Endodermal cell (in vitro differentiated cells): ENCODE results near the gene SLC2A1. TPM values are rescaled to one million over a fixed set of nuclear protein-coding genes. Genes with fewer than 3 reads are reported as not detected.

Experiments used
- DNase-seq: peaks from one replicate; pipeline ENCODE4 v3.0.0-alpha.2; 2017
- H3K27ac ChIP-seq: 2 replicates; pipeline ENCODE4 v1.5.1; 2013; ENCODE audit warnings: mild to moderate bottlenecking, low read depth, low read length, moderate library complexity
- H3K27me3 ChIP-seq: 2 replicates; pipeline ENCODE4 v1.6.1; 2013; ENCODE audit warnings: mild to moderate bottlenecking, low read length, moderate library complexity; ENCODE audit not compliant: insufficient read depth, control insufficient read depth, poor library complexity, severe bottlenecking
- H3K36me3 ChIP-seq: 2 replicates; pipeline ENCODE4 v1.7.0; 2013; ENCODE audit warnings: mild to moderate bottlenecking, low read length, moderate library complexity; ENCODE audit not compliant: control insufficient read depth, insufficient read depth
- H3K4me1 ChIP-seq: one replicate; pipeline ENCODE4 v1.7.0; 2013; ENCODE audit warnings: low read length; ENCODE audit not compliant: control insufficient read depth, insufficient read depth
- H3K4me3 ChIP-seq: 2 replicates; pipeline ENCODE4 v1.5.1; 2013; ENCODE audit warnings: mild to moderate bottlenecking, low read length, moderate library complexity
- H3K9ac ChIP-seq: 2 replicates; pipeline ENCODE4 v1.6.1; 2013; ENCODE audit warnings: mild to moderate bottlenecking, low read length, moderate library complexity; ENCODE audit not compliant: poor library complexity, severe bottlenecking; ENCODE audit errors: extremely low read depth
- H3K9me3 ChIP-seq: 2 replicates; pipeline ENCODE4 v1.6.1; 2013; ENCODE audit warnings: mild to moderate bottlenecking, low read length, moderate library complexity; ENCODE audit not compliant: control insufficient read depth
- H3K27ac Mint-ChIP-seq: 2 replicates; pipeline ENCODE4 v1.8.0; 2020; ENCODE audit warnings: mixed read lengths
- H3K27me3 Mint-ChIP-seq: 2 replicates; pipeline ENCODE4 v1.8.0; 2021; ENCODE audit warnings: mild to moderate bottlenecking, mixed read lengths; ENCODE audit not compliant: insufficient read depth
- H3K36me3 Mint-ChIP-seq: 2 replicates; pipeline ENCODE4 v1.8.0; 2020; ENCODE audit warnings: low read depth, mixed read lengths
- H3K4me1 Mint-ChIP-seq: 2 replicates; pipeline ENCODE4 v1.8.0; 2020; ENCODE audit warnings: mixed read lengths
- H3K4me3 Mint-ChIP-seq: 2 replicates; pipeline ENCODE4 v1.8.0; 2020; ENCODE audit warnings: mild to moderate bottlenecking, moderate library complexity, mixed read lengths
- H3K9me3 Mint-ChIP-seq: 2 replicates; pipeline ENCODE4 v1.8.0; 2020; ENCODE audit warnings: mild to moderate bottlenecking, mixed read lengths
- CTCF ChIP-seq: fragments of 200-600 bp; sonication (generic); conservative IDR thresholded peaks from 2 replicates; pipeline ENCODE4 v1.5.0; 2021; ENCODE audit warnings: antibody characterized with exemption, mild to moderate bottlenecking
- WGBS, 2 experiments: methylation state at CpG; one replicate each; pipeline versions ENCODE4 v1.1.5 to v1.1.7; 2013; ENCODE audit warnings: missing lambda C conversion rate in 2 of 2, mixed read lengths in 1 of 2; ENCODE audit not compliant: insufficient coverage in 1 of 2, insufficient read length in 1 of 2; 5-methylcytosine and 5-hydroxymethylcytosine counted together
- total RNA-seq, 2 donors: library from RNA; stranded (reverse); fragmentation: NEBNext Ultra II Directional in 1 of 2; extraction: Animal tissue kit (Norgen Biotek cat#: 25700) in 1 of 2; gene quantifications; 2 replicates in 1 of 2; 3 replicates in 1 of 2; pipeline ENCODE4 v1.2.1, GENCODE V29; 2021

Gene SLC2A1
- total RNA-seq, 2 donors from 2014 or later = 42.5 to 69.7 TPM

- Mint-ChIP-seq H3K27me3 (no peaks in the 10 kb centered on the region), H3K9me3 (no peaks in the 10 kb centered on the region), H3K4me1 (peaks cover 15% of the 10 kb centered on the region), H3K4me3 (peak overlapping the region; percentile 77), H3K36me3 (peaks cover 32% of the 10 kb centered on the region), H3K27ac (peak overlapping the region; percentile 94)
- Histone ChIP-seq H3K36me3 (peaks cover 30% of the 10 kb centered on the region), H3K4me3 (peak overlapping the region; percentile 88), H3K27ac (peak overlapping the region; percentile 67), H3K9me3 (no peaks in the 10 kb centered on the region), H3K4me1 (peaks cover 3% of the 10 kb centered on the region), H3K27me3 (no peaks in the 10 kb centered on the region), H3K9ac (peak overlapping the region; percentile 64)
- peak; percentile 98 for DNase-seq
- 0 to 1% methylated on average over 31 to 59 of the region's 62 CpGs for WGBS, 2 experiments
- peak; percentile 54 for TF ChIP-seq CTCF
Observed at GRCh38 chr1:42924082-42924850, 34.4 kb downstream of the SLC2A1 start.

- Histone ChIP-seq H3K4me1 (peaks cover 3% of the 10 kb centered on the region), H3K27ac (peak overlapping the region; percentile 67), H3K9ac (no peak overlapping the region), H3K36me3 (peaks cover 24% of the 10 kb centered on the region), H3K27me3 (no peaks in the 10 kb centered on the region), H3K4me3 (peak overlapping the region; percentile 88), H3K9me3 (no peaks in the 10 kb centered on the region)
- Mint-ChIP-seq H3K27me3 (no peaks in the 10 kb centered on the region), H3K9me3 (peaks cover under 1% of the 10 kb centered on the region), H3K4me3 (peak overlapping the region; percentile 77), H3K27ac (peak overlapping the region; percentile 94), H3K36me3 (peaks cover 24% of the 10 kb centered on the region), H3K4me1 (peaks cover 15% of the 10 kb centered on the region)
- DNase-seq = no peak
- TF ChIP-seq CTCF = no peak
- WGBS, 2 experiments = 21 to 48% methylated on average over 6 to 14 of the region's 14 CpGs
Observed at GRCh38 chr1:42923367-42924081, 35.1 kb downstream of the SLC2A1 start.

GRCh38 chr1:42922687-42923366 is 35.8 kb downstream of the SLC2A1 start:
- Histone ChIP-seq H3K27me3 (no peaks in the 10 kb centered on the region), H3K27ac (no peak overlapping the region), H3K4me1 (peaks cover 3% of the 10 kb centered on the region), H3K9me3 (peaks cover 1% of the 10 kb centered on the region), H3K9ac (no peak overlapping the region), H3K4me3 (no peak overlapping the region), H3K36me3 (peaks cover 18% of the 10 kb centered on the region)
- DNase-seq = peak; percentile 92
- Mint-ChIP-seq H3K9me3 (peaks cover 4% of the 10 kb centered on the region), H3K27me3 (no peaks in the 10 kb centered on the region), H3K36me3 (peaks cover 17% of the 10 kb centered on the region), H3K27ac (peak overlapping the region; percentile 18), H3K4me3 (peak overlapping the region; percentile 77), H3K4me1 (peaks cover 15% of the 10 kb centered on the region)
- WGBS, 2 experiments = 35 to 36% methylated on average over 4 of the region's 4 CpGs
- peak; percentile 82 for TF ChIP-seq CTCF
